HUES48 (cell line): ENCODE measurements around the gene FMN2.

ENCODE experiments used
- H3K27ac ChIP-seq: one replicate; pipeline ENCODE4 v1.7.0; 2013; ENCODE audit warnings: low read depth, low read length, inconsistent platforms
- H3K27me3 ChIP-seq: 2 replicates; pipeline ENCODE4 v1.6.1; 2013; ENCODE audit warnings: mild to moderate bottlenecking, low read length; ENCODE audit not compliant: control insufficient read depth, insufficient read depth
- H3K36me3 ChIP-seq: 2 replicates; pipeline ENCODE4 v1.6.1; 2013; ENCODE audit warnings: low read length; ENCODE audit not compliant: control insufficient read depth, insufficient read depth
- H3K4me1 ChIP-seq: 2 replicates; pipeline ENCODE4 v1.6.1; 2013; ENCODE audit warnings: mild to moderate bottlenecking, low read length; ENCODE audit not compliant: control insufficient read depth, insufficient read depth
- H3K4me3 ChIP-seq: 2 replicates; pipeline ENCODE4 v1.5.1; 2013; ENCODE audit warnings: mild to moderate bottlenecking, low read depth, low read length
- H3K9ac ChIP-seq: 2 replicates; pipeline ENCODE4 v1.6.1; 2013; ENCODE audit warnings: mild to moderate bottlenecking, low read depth, low read length, moderate library complexity
- H3K9me3 ChIP-seq: 2 replicates; pipeline ENCODE4 v1.6.1; 2013; ENCODE audit warnings: low read length; ENCODE audit not compliant: control insufficient read depth, insufficient read depth

FMN2 gene

GRCh38 chr1:240198376-240198775 is 106.7 kb downstream of the FMN2 start:
- Histone ChIP-seq H3K27me3 (no peaks in the 10 kb centered on the region), H3K4me1 (no peaks in the 10 kb centered on the region), H3K9ac (no peak overlapping the region), H3K9me3 (peaks cover 3% of the 10 kb centered on the region; the same call in 1 of the 2 replicates), H3K36me3 (no peaks in the 10 kb centered on the region), H3K27ac (no peak overlapping the region), H3K4me3 (no peak overlapping the region)

DNA sequence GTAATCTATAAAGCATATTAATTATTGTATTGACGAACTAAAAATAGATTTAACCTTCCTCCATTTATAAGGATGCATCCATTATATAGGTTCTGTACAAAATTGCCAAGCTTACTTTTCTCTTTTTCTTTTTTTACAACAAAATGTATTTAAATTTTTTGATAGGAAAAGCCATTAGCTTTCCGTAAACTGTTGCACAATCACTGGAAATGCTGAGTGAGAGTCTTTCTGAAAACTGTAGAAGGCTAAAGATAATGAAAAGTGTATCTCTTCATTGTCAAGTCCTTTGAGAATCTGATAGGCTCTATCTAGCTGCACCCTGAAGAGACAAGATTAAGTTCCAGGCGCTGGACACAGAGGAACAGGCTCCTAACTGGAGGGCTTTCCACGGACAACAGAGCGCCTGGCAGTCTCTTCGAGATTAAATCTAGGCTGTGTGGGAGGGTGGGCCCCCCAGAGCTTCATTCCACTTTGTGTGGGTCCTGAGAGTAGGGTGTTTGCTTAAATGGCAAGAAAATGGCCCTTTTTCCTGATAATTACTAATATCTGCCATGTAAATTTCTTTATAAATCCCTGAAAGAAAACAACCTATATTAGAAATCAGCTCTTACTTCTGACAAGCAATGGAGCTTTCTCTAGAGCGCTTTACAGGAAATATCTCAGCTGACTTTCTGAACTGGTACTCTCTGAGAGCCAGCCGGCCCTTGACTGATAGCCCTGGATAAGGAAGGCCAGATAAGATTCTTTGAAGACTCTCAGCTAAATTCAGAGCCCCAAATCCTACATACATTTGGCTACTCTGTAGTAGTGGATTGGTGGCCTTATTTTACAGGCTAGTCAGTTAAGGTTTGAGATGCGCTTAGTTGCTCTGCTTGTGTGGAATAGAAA is 108.3 kb downstream of the FMN2 start:
- Histone ChIP-seq H3K36me3 (no peaks in the 10 kb centered on the region), H3K4me3 (no peak overlapping the region)

GRCh38 chr1:240201931-240202330 is 110.2 kb downstream of the FMN2 start:
- Histone ChIP-seq H3K4me3 (no peak overlapping the region), H3K36me3 (no peaks in the 10 kb centered on the region), H3K9ac (no peak overlapping the region), H3K27me3 (no peaks in the 10 kb centered on the region), H3K9me3 (peaks cover 3% of the 10 kb centered on the region; the same call in 1 of the 2 replicates), H3K4me1 (no peaks in the 10 kb centered on the region), H3K27ac (no peak overlapping the region)

More for the DNA sequence above, 108.3 kb downstream of the FMN2 start:
- H3K9me3 ChIP-seq, result peaks cover 3% of the 10 kb centered on the region; the same call in 1 of the 2 replicates
- no peak overlapping the region for H3K27ac ChIP-seq
- no peaks in the 10 kb centered on the region for H3K4me1 ChIP-seq
- H3K9ac ChIP-seq, result no peak overlapping the region
- H3K27me3 ChIP-seq, result no peaks in the 10 kb centered on the region

GRCh38 chr1:240207073-240207709 is 115.5 kb downstream of the FMN2 start:
- no peaks in the 10 kb centered on the region for H3K36me3 ChIP-seq
- H3K4me1 ChIP-seq, result no peaks in the 10 kb centered on the region
- H3K27me3 ChIP-seq, result no peaks in the 10 kb centered on the region
- H3K9ac ChIP-seq, result no peak overlapping the region
- H3K9me3 ChIP-seq, result no peaks in the 10 kb centered on the region
- no peak overlapping the region for H3K27ac ChIP-seq
- no peak overlapping the region for H3K4me3 ChIP-seq

GRCh38 chr1:240210026-240210425 is 118.3 kb downstream of the FMN2 start:
- no peaks in the 10 kb centered on the region for H3K36me3 ChIP-seq
- no peak overlapping the region for H3K9ac ChIP-seq
- no peaks in the 10 kb centered on the region for H3K9me3 ChIP-seq

DNA sequence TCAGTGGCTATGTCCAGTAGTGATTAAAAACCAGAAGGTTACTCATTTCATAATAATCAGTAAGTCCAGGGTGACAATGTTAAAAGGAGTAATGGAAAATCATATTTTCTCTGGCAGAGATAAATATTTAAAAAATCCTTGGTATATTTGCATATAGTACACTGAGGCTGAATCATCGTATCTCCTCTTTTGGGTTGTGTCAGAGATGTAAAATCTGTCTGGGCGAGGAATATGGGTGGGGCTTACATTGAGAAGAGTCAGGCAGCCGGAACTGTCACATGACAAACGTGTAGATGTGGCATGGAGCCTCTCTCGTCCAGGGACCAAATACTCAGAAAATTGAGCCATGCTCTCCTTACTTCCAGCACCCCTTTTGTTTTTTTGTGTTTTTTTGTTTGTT is 120.9 kb downstream of the FMN2 start:
- no peaks in the 10 kb centered on the region for H3K36me3 ChIP-seq
- no peaks in the 10 kb centered on the region for H3K27me3 ChIP-seq

More at GRCh38 chr1:240210026-240210425, 118.3 kb downstream of the FMN2 start:
- Histone ChIP-seq H3K4me3 (no peak overlapping the region), H3K27ac (no peak overlapping the region), H3K4me1 (no peaks in the 10 kb centered on the region), H3K27me3 (no peaks in the 10 kb centered on the region)

GRCh38 chr1:240217403-240217802 is 125.7 kb downstream of the FMN2 start:
- no peaks in the 10 kb centered on the region for H3K27me3 ChIP-seq
- H3K4me1 ChIP-seq, result no peaks in the 10 kb centered on the region
- no peaks in the 10 kb centered on the region for H3K9me3 ChIP-seq
- H3K27ac ChIP-seq, result no peak overlapping the region
- H3K36me3 ChIP-seq, result no peaks in the 10 kb centered on the region
- H3K9ac ChIP-seq, result no peak overlapping the region
- no peak overlapping the region for H3K4me3 ChIP-seq

More for the DNA sequence above, 120.9 kb downstream of the FMN2 start:
- H3K9me3 ChIP-seq, result no peaks in the 10 kb centered on the region
- H3K4me1 ChIP-seq, result no peaks in the 10 kb centered on the region
- H3K4me3 ChIP-seq, result no peak overlapping the region
- no peak overlapping the region for H3K27ac ChIP-seq
- H3K9ac ChIP-seq, result no peak overlapping the region

GRCh38 chr1:240219104-240219503 is 127.4 kb downstream of the FMN2 start:
- no peak overlapping the region for H3K9ac ChIP-seq
- no peak overlapping the region for H3K27ac ChIP-seq
- no peaks in the 10 kb centered on the region for H3K4me1 ChIP-seq
- H3K27me3 ChIP-seq, result no peaks in the 10 kb centered on the region
- H3K9me3 ChIP-seq, result no peaks in the 10 kb centered on the region
- H3K36me3 ChIP-seq, result no peaks in the 10 kb centered on the region
- H3K4me3 ChIP-seq, result no peak overlapping the region

- H3K27ac ChIP-seq, result no peak overlapping the region
- no peak overlapping the region for H3K4me3 ChIP-seq
- H3K9ac ChIP-seq, result no peak overlapping the region
- no peaks in the 10 kb centered on the region for H3K36me3 ChIP-seq
- 0 out of 2 replicates have a peak, but pooled peaks cover 2% of the 10 kb centered on the region for H3K9me3 ChIP-seq
- H3K27me3 ChIP-seq, result no peaks in the 10 kb centered on the region
- no peaks in the 10 kb centered on the region for H3K4me1 ChIP-seq
Observed at GRCh38 chr1:240226102-240226501, 134.4 kb downstream of the FMN2 start.

DNA sequence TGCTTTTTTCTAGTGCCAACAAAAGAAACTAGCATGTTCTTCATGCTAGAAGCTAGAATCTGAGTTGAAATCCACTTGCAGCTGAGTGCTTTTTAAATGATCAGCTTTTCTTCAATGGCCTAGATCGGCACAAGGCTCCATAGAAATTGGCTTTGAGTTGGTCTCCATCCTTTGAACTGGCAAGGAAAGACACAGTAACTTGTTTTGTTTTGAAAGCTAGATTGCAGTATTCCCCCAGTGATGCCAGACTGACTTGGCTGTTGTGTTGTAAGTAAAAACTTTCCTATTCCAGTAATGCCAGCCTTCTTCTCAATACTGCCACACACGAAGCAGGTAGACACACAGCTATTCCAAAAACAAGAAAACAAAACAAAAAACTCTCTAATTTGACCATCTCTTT is 139.1 kb downstream of the FMN2 start:
- H3K4me3 ChIP-seq, result no peak overlapping the region
- no peak overlapping the region for H3K27ac ChIP-seq
- H3K36me3 ChIP-seq, result no peaks in the 10 kb centered on the region
- no peaks in the 10 kb centered on the region for H3K27me3 ChIP-seq
- no peak overlapping the region for H3K9ac ChIP-seq
- H3K4me1 ChIP-seq, result no peaks in the 10 kb centered on the region
- H3K9me3 ChIP-seq, result no peaks in the 10 kb centered on the region

GRCh38 chr1:240232530-240232929 is 140.8 kb downstream of the FMN2 start:
- H3K27ac ChIP-seq, result no peak overlapping the region
- H3K9ac ChIP-seq, result no peak overlapping the region
- no peak overlapping the region for H3K4me3 ChIP-seq
- H3K27me3 ChIP-seq, result no peaks in the 10 kb centered on the region
- no peaks in the 10 kb centered on the region for H3K36me3 ChIP-seq
- no peaks in the 10 kb centered on the region for H3K4me1 ChIP-seq
- no peaks in the 10 kb centered on the region for H3K9me3 ChIP-seq
